Erythroblast (primary cell): ENCODE measurements around the gene RPE65.

Experiments
- GATA1 ChIP-seq: IDR thresholded peaks from 2 replicates; pipeline ENCODE4 v1.6.1; 2011; ENCODE audit warnings: low read depth, mild to moderate bottlenecking, control low read depth, low read length, moderate library complexity
- POLR2A ChIP-seq: IDR thresholded peaks from 2 replicates; pipeline ENCODE4 v1.6.1; 2011; ENCODE audit warnings: mild to moderate bottlenecking, low read length

- no peak for TF ChIP-seq POLR2A
- TF ChIP-seq GATA1, result no peak
These were observed 31.3 kb upstream of the RPE65 start for GRCh38 chr1:68481041-68481440.
